ENCODE data around the gene NANOS3.

NANOS3 gene

GRCh38 chr19:13861714-13862531 is 15.0 kb upstream of the NANOS3 start:
- peak overlapping the region; percentile 90 for H3K27ac ChIP-seq

GRCh38 chr19:13864046-13864666 is 12.8 kb upstream of the NANOS3 start:
- DNase-seq (ENCODE audit: low read depth, low spot score), result no peak
- no peak overlapping the region for H3K27ac ChIP-seq

More at GRCh38 chr19:13861714-13862531, 15.0 kb upstream of the NANOS3 start:
- no peak for DNase-seq (ENCODE audit: low read depth, low spot score)

- no peak overlapping the region for H3K27ac ChIP-seq
- no peak for DNase-seq (ENCODE audit: low read depth, low spot score)
These were observed 12.0 kb upstream of the NANOS3 start for GRCh38 chr19:13864667-13865570.

GRCh38 chr19:13865571-13866462 is 11.1 kb upstream of the NANOS3 start:
- no peak overlapping the region for H3K27ac ChIP-seq
- DNase-seq (ENCODE audit: low read depth, low spot score), result no peak

GRCh38 chr19:13866463-13867046 is 10.4 kb upstream of the NANOS3 start:
- DNase-seq (ENCODE audit: low read depth, low spot score), result no peak
- H3K27ac ChIP-seq, result no peak overlapping the region

- no peak for DNase-seq (ENCODE audit: low read depth, low spot score)
- no peak overlapping the region for H3K27ac ChIP-seq
These were observed 8.3 kb upstream of the NANOS3 start for GRCh38 chr19:13868663-13869062.

- no peak for DNase-seq (ENCODE audit: low read depth, low spot score)
- H3K27ac ChIP-seq, result no peak overlapping the region
These were observed 7.7 kb upstream of the NANOS3 start for GRCh38 chr19:13869281-13869680.

GRCh38 chr19:13870873-13871272 is 6.1 kb upstream of the NANOS3 start:
- no peak overlapping the region for H3K27ac ChIP-seq
- DNase-seq (ENCODE audit: low read depth, low spot score), result no peak

GRCh38 chr19:13872339-13872694 is 4.6 kb upstream of the NANOS3 start:
- no peak for DNase-seq (ENCODE audit: low read depth, low spot score)
- no peak overlapping the region for H3K27ac ChIP-seq

GRCh38 chr19:13872695-13873389 is 4.1 kb upstream of the NANOS3 start:
- H3K27ac ChIP-seq, result no peak overlapping the region
- no peak for DNase-seq (ENCODE audit: low read depth, low spot score)

GRCh38 chr19:13873834-13874515 is 3.0 kb upstream of the NANOS3 start:
- no peak for DNase-seq (ENCODE audit: low read depth, low spot score)
- H3K27ac ChIP-seq, result no peak overlapping the region

GRCh38 chr19:13875824-13876223 is 1.1 kb upstream of the NANOS3 start:
- H3K27ac ChIP-seq, result no peak overlapping the region
- no peak for DNase-seq (ENCODE audit: low read depth, low spot score)

GRCh38 chr19:13877303-13877702 is 369 bp downstream of the NANOS3 start:
- no peak overlapping the region for H3K27ac ChIP-seq

GRCh38 chr19:13880059-13881043 is 3.4 kb downstream of the NANOS3 start:
- peak overlapping the region; percentile 47 for H3K27ac ChIP-seq
- peak; percentile 62 for DNase-seq (ENCODE audit: low read depth, low spot score)

More at GRCh38 chr19:13877303-13877702, 369 bp downstream of the NANOS3 start:
- DNase-seq (ENCODE audit: low read depth, low spot score), result no peak

- DNase-seq (ENCODE audit: low read depth, low spot score), result no peak
These were observed 4.3 kb downstream of the NANOS3 start for GRCh38 chr19:13881251-13881691.

GRCh38 chr19:13881692-13882418 is 4.9 kb downstream of the NANOS3 start:
- no peak for DNase-seq (ENCODE audit: low read depth, low spot score)
- no peak overlapping the region for H3K27ac ChIP-seq

More at GRCh38 chr19:13881251-13881691, 4.3 kb downstream of the NANOS3 start:
- no peak overlapping the region for H3K27ac ChIP-seq
